ENCODE measurements around the gene TUBGCP6. TPM values are rescaled to one million over a fixed set of nuclear protein-coding genes. Genes with fewer than 3 reads are reported as not detected.
A peak's percentile ranks its signal among the peaks of the same experiment; 100 is the strongest.

The TUBGCP6 gene
- total and polyA plus RNA-seq, 11 donors: 11.6 to 28.8 (median 17.7) TPM

DNA sequence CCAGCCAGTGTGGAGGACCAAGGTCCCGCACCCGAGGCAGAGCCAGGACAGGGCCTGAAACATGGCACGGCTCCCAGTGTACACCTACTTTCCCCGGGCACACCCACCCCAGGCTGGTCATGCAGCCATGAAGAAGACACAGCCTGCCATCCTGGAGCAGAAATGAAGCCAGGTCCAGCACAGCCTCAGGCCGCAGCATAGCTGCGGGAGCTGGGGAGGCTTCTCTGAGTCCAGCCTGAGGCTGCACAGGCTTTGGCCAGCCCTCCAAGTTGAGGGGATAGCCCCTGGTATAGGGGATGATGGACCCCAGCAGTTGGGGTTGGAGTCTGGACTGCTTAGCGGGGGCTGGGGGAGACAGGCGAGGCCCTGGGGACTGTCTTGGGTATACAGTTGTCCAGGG is 9.1 kb upstream of the TUBGCP6 start:
- H3K27me3 ChIP-seq: no peaks in the 10 kb centered on the region
- H3K4me3 ChIP-seq: no peak overlapping the region
- H3K9me3 ChIP-seq: no peaks in the 10 kb centered on the region
- no peak for TF ChIP-seq POLR2A (IDR thresholded peaks at IDR 0.05)
- TF ChIP-seq, protein P1, sequence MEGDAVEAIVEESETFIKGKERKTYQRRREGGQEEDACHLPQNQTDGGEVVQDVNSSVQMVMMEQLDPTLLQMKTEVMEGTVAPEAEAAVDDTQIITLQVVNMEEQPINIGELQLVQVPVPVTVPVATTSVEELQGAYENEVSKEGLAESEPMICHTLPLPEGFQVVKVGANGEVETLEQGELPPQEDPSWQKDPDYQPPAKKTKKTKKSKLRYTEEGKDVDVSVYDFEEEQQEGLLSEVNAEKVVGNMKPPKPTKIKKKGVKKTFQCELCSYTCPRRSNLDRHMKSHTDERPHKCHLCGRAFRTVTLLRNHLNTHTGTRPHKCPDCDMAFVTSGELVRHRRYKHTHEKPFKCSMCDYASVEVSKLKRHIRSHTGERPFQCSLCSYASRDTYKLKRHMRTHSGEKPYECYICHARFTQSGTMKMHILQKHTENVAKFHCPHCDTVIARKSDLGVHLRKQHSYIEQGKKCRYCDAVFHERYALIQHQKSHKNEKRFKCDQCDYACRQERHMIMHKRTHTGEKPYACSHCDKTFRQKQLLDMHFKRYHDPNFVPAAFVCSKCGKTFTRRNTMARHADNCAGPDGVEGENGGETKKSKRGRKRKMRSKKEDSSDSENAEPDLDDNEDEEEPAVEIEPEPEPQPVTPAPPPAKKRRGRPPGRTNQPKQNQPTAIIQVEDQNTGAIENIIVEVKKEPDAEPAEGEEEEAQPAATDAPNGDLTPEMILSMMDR (IDR thresholded peaks at IDR 0.05): no peak
- H3K36me3 ChIP-seq: peaks cover 0 to 11% (median 0%) of the 10 kb centered on the region in 9 donors
- 68 to 86% (median 70%) methylated on average over 8 of the region's 8 CpGs for WGBS, 4 donors
- peaks cover 5 to 49% (median 22%) of the 10 kb centered on the region in 12 donors for H3K4me1 ChIP-seq
- H3K27ac ChIP-seq: no peak overlapping the region
- ATAC-seq (no peak), DNase-seq (peak in 1 of 5 donors; percentile 9)
- intact Hi-C loops (cut with DNase I): loop anchor here in 9 of 10 donors (2.0 to 10.0 kb wide), 4 partner anchors 88 to 251 kb away; partner anchors contain the start of genes PPP6R2 (in 8 of the 9), LMF2 (in 2 of the 9) and NCAPH2 (in 2 of the 9)

DNA sequence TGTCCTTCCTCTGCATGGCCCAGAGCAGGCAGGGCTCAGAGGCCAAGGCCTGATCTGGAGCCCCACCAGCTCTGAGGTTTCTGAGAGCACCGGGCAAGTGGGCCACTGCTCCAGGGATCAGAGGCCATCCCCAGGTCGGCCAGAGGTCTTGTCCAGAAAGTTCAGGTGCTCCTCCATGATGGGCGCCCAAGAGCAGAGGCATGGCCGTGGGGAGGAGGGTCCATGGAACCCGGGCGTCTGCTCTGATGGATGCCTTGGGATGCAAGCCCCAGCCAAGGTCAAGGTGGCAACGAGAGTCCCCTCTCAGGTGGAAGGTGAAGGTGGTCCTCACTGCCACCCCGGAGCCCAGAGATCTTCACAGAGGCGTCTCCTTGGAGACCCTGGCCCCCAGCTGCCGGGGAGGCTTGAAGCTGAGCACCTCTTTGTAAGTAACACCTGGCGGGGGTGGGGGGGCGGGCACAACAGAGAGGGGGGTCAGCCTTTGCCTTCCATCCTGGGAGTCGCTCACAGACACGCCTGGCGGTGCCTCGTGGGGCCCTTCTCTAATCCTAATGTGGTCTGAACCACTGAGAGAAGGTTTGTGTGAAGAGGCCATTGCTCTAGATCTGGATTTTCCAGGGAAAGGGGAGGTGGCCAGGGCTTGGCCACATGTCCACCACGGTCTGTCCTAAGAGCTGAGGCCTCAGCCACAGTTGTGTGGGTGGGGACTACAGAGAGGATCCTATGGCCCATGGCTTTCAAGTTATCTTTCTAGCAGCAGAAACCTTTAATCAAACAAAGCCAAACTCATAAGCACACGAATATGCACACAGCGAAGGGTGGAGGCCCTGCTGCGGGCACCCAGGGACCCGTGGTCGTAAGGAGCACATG is 8.5 kb upstream of the TUBGCP6 start:
- Histone ChIP-seq H3K27ac (no peak overlapping the region), H3K9me3 (no peaks in the 10 kb centered on the region)
- intact Hi-C loops (cut with DNase I): loop anchor here in 9 of 10 donors (2.0 to 10.0 kb wide), 4 partner anchors 89 to 252 kb away; partner anchors contain the start of genes PPP6R2 (in 8 of the 9), LMF2 (in 2 of the 9) and NCAPH2 (in 2 of the 9)

DNA sequence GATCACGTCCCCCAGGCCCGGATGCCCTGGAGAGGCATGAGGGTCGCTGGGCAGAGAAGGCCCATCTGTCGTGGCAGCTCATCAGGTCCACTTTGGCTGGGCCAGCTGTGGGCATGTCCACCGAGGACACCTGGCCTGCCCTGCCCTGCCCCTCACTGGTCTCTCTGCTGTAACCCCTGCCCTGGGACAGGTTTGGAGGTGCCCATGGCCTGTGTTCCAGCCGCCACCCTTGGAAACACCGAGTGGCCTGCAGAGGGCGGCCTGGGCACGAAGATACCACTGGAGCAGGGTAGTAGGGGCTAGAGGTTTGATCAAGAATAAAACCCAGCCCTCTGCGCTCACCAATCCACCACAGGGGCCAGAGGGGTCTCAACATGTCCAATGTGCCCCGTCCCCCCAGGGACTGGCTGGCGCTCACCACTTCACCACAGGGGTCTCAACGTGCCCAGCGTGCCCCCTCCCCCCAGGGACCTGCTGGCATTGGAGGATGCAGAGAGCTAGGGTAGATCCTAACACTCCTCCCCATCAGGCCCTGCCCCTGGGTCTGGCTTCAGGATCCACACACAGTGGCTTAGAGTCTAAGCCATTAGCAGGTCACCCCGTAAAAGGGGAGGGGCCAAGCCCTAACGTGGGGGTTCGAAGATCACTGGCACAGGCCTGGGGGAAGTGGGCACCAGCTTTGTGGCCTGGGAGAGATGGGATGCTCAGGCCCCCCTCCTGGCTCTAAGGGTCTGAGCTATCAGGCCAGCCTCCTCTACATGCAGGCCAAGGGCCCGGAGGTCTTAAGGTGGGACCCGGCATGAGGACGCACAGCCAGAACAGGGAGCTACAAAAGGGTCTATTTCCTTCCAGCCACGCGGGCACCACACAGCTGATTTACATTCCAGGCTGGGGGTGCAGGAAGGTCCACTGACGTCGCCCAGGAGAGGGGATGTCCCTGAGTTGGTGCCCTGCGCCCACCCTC is 7.5 kb upstream of the TUBGCP6 start:
- Histone ChIP-seq H3K27ac (peak overlapping the region in 9 of 12 donors; percentile 53 to 81 (median 69)), H3K9me3 (no peaks in the 10 kb centered on the region), H3K36me3 (peaks cover 0 to 11% (median 0%) of the 10 kb centered on the region in 9 donors), H3K27me3 (no peaks in the 10 kb centered on the region), H3K4me1 (peaks cover 5 to 40% (median 24%) of the 10 kb centered on the region in 12 donors), H3K4me3 (peak overlapping the region in 7 of 12 donors; percentile 65 to 83 (median 72))
- peak; percentile 72 to 88 (median 77) for DNase-seq
- WGBS, 4 donors: 43 to 58% (median 54%) methylated on average over 17 to 25 of the region's 25 CpGs
- intact Hi-C loops (cut with DNase I): loop anchor here (1.0 to 10.0 kb wide), 5 partner anchors 90 to 252 kb away; partner anchors contain the start of genes PPP6R2 (in 8 of the 10), LMF2 (in 2 of the 10) and NCAPH2 (in 2 of the 10)
- TF ChIP-seq, protein P1 (IDR thresholded peaks at IDR 0.05): peak; percentile 57 to 82 (median 71)
- no peak for TF ChIP-seq POLR2A (IDR thresholded peaks at IDR 0.05)
- peak; percentile 61 to 80 (median 72) for ATAC-seq

More for the DNA sequence above, 8.5 kb upstream of the TUBGCP6 start:
- H3K4me1 ChIP-seq: peaks cover 5 to 42% (median 21%) of the 10 kb centered on the region in 12 donors
- H3K27me3 ChIP-seq: no peaks in the 10 kb centered on the region
- H3K36me3 ChIP-seq: peaks cover 0 to 11% (median 0%) of the 10 kb centered on the region in 9 donors
- 85 to 88% (median 87%) methylated on average over 12 to 22 of the region's 22 CpGs for WGBS, 4 donors
- ATAC-seq: no peak
- no peak overlapping the region for H3K4me3 ChIP-seq
- TF ChIP-seq POLR2A (IDR thresholded peaks at IDR 0.05): no peak
- TF ChIP-seq, protein P1 (IDR thresholded peaks at IDR 0.05): no peak
- DNase-seq: no peak

Data from heart left ventricle (tissue), 16 donors.